Cardiac fibroblast (primary cell): ENCODE results near the gene JAZF1.

ENCODE experiments used
- DNase-seq, 2 donors: peaks; one replicate each; pipeline versions ENCODE4 v3.0.0 to v3.0.0-alpha.2; 2010; ENCODE audit warnings: low read depth in 2 of 2
- H3K4me3 ChIP-seq, 2 donors: replicated peaks in 1 of 2; 1 replicate in 1 of 2; 2 replicates in 1 of 2; pipeline ENCODE4 v1.5.1; 2011; ENCODE audit warnings: low read depth in 2 of 2, low read length in 2 of 2, mild to moderate bottlenecking in 2 of 2, moderate library complexity in 1 of 2
- TF ChIP-seq, protein P1 (sequence below): IDR thresholded peaks from one replicate; pipeline ENCODE4 v1.5.1; 2011; ENCODE audit warnings: low read depth, mild to moderate bottlenecking, low read length, inconsistent platforms

Gene JAZF1

DNA sequence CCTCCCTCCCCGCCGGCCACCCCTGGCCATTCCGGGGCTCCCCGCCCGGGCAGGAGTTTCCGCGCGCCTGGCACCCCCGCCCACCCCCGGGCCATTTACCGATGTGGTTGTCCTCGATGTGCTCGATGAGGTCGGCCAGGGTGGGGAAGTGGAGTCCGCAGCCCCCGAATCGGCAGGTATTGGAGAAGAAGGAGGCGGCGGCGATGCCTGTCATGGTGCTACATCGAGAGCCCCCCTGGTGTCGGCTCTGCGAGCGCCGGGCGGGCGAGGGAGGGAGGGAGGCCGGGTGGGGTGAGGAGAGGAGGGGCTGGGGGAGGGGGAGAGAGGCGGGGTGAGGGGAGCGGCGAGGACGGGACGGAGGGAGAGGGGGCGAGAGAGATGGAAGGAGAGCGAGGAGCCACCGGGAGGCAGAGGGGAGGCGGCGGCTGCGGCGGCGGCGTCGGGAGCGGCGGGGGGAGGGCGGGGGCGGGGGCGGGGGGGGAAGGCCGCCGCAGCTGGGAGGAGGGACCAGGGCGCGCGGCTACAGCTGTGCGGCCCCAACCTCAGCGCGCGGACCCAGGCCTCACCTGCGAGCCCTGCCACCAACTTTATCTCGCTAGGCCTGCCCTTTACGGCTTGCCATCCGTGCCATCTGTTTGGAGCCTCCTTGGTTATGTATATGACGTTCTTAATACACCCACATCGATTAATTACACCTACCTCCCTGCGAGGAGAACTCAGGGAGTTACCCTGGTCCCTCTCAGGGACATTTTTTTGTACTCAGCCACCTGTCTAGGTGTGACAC lies at the start of gene JAZF1:
Gene JAZF1 (minus strand): TSS at position 432 of the 784 bp plus-strand sequence.
- TF ChIP-seq, protein P1, sequence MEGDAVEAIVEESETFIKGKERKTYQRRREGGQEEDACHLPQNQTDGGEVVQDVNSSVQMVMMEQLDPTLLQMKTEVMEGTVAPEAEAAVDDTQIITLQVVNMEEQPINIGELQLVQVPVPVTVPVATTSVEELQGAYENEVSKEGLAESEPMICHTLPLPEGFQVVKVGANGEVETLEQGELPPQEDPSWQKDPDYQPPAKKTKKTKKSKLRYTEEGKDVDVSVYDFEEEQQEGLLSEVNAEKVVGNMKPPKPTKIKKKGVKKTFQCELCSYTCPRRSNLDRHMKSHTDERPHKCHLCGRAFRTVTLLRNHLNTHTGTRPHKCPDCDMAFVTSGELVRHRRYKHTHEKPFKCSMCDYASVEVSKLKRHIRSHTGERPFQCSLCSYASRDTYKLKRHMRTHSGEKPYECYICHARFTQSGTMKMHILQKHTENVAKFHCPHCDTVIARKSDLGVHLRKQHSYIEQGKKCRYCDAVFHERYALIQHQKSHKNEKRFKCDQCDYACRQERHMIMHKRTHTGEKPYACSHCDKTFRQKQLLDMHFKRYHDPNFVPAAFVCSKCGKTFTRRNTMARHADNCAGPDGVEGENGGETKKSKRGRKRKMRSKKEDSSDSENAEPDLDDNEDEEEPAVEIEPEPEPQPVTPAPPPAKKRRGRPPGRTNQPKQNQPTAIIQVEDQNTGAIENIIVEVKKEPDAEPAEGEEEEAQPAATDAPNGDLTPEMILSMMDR: no peak
- peak within 1 kb of the TSS; percentile 89 for H3K4me3 ChIP-seq
- peak; percentile 39 to 61 for DNase-seq

- H3K4me3 ChIP-seq: no peak overlapping the region
- TF ChIP-seq, protein P1: no peak
- DNase-seq: no peak
Measured at GRCh38 chr7:28230261-28230660, 49.7 kb upstream of the JAZF1 start.

DNA sequence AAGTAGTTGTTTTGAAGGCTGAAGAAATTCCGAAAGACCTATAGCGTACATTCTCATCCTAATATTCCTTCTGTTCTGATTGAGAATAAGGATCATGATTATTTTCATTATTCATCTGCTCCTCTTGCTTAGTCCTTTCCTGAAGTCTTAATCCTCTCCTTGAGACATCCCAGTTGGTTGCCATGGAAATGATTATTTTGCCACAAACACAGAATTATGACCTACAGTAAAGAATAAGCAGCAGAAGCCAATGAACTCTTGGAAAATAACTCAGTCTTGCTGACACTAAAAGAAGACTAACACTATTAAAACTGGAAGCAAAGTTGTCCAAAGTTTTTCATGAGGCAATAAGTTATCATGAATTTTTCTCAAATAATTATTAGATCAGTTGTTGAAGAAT lies 47.8 kb upstream of the JAZF1 start:
- TF ChIP-seq, protein P1: no peak
- H3K4me3 ChIP-seq: no peak overlapping the region
- peak; percentile 1 to 14 for DNase-seq

GRCh38 chr7:28226003-28226402 lies 45.4 kb upstream of the JAZF1 start:
- TF ChIP-seq, protein P1: no peak
- DNase-seq: no peak
- no peak overlapping the region for H3K4me3 ChIP-seq

DNA sequence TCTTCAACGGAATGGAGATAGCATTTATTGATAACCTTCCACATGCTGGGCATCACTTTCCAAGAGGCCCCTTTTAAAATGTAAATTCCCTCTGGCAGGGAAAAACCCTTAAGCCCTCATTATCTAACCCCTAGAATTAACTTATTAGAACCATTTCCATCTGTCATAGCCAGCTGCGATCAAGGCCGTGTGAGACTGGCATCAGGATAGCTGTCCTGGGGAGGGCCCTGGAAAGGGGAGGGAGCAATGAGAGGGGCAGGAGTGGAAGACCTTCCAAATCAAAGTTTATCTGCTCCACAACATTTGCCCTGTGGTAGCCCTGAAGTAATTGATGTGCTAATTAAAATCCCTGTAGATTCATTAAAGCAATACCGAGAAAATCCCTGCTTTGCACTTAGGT lies 45.0 kb upstream of the JAZF1 start:
- H3K4me3 ChIP-seq: no peak overlapping the region
- DNase-seq: no peak
- TF ChIP-seq, protein P1: no peak

DNA sequence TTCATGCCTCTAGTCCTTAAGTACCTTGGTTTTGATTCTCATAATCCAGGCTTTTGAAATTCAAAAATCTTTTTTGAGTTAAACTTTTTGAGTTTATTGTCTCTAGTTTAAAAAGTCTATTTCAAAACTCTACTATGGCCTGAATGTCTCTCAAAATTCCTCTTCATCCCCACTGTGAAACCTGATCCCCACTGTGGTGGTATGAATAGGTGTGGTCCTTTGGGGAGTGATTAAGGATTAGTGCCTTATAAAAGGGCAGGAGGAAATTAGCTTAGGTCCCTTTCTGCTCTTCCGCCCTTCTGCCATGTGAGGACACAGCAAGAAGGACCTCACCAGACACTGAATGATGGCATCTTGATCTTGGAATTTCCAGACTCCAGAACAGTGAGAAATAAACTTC lies 44.1 kb upstream of the JAZF1 start:
- TF ChIP-seq, protein P1: no peak
- DNase-seq: no peak

More for the DNA sequence above, 44.1 kb upstream of the JAZF1 start:
- no peak overlapping the region for H3K4me3 ChIP-seq
